Activated CD4-positive, CD25-positive, alpha-beta regulatory T cell treated with anti-CD3 and anti-CD28 coated beads, Interleukin-2, amount 50 U/mL, for 16 hours (primary cell): ENCODE measurements around the gene PDS5B.

Source experiments
- DNase-seq: peaks from one replicate; pipeline ENCODE4 v3.0.0-alpha.2; 2020; ENCODE audit warnings: low read depth, low spot score

The PDS5B gene

GRCh38 chr13:32590266-32590665 is 4.0 kb downstream of the PDS5B start:
- DNase-seq: no peak

GRCh38 chr13:32592082-32592481 is 5.8 kb downstream of the PDS5B start:
- no peak for DNase-seq

GRCh38 chr13:32594157-32594738 is 8.0 kb downstream of the PDS5B start:
- DNase-seq: no peak

- DNase-seq: no peak
Measured at GRCh38 chr13:32595306-32595705, 9.1 kb downstream of the PDS5B start.

- DNase-seq: no peak
Measured at GRCh38 chr13:32600890-32601289, 14.6 kb downstream of the PDS5B start.

- no peak for DNase-seq
Measured at GRCh38 chr13:32609428-32609827, 23.2 kb downstream of the PDS5B start.

GRCh38 chr13:32610538-32610937 is 24.3 kb downstream of the PDS5B start:
- no peak for DNase-seq

GRCh38 chr13:32610977-32611376 is 24.7 kb downstream of the PDS5B start:
- DNase-seq: no peak

GRCh38 chr13:32616883-32617511 is 30.7 kb downstream of the PDS5B start:
- no peak for DNase-seq

- DNase-seq: no peak
Measured at GRCh38 chr13:32622827-32623226, 36.6 kb downstream of the PDS5B start.

- DNase-seq: no peak
Measured at GRCh38 chr13:32624441-32624840, 38.2 kb downstream of the PDS5B start.

- DNase-seq: no peak
Measured at GRCh38 chr13:32627793-32628192, 41.5 kb downstream of the PDS5B start.

- DNase-seq: no peak
Measured at GRCh38 chr13:32629313-32629712, 43.1 kb downstream of the PDS5B start.

GRCh38 chr13:32629866-32630265 is 43.6 kb downstream of the PDS5B start:
- DNase-seq: no peak

GRCh38 chr13:32632343-32632909 is 46.2 kb downstream of the PDS5B start:
- DNase-seq: no peak

GRCh38 chr13:32636711-32637110 is 50.5 kb downstream of the PDS5B start:
- no peak for DNase-seq

GRCh38 chr13:32638739-32639138 is 52.5 kb downstream of the PDS5B start:
- DNase-seq: no peak

- no peak for DNase-seq
Measured at GRCh38 chr13:32639502-32640105, 53.4 kb downstream of the PDS5B start.

GRCh38 chr13:32642316-32642715 is 56.1 kb downstream of the PDS5B start:
- no peak for DNase-seq

- DNase-seq: no peak
Measured at GRCh38 chr13:32642858-32643257, 56.6 kb downstream of the PDS5B start.

GRCh38 chr13:32645854-32646253 is 59.6 kb downstream of the PDS5B start:
- DNase-seq: no peak

- no peak for DNase-seq
Measured at GRCh38 chr13:32647926-32648325, 61.7 kb downstream of the PDS5B start.

GRCh38 chr13:32650705-32651311 is 64.6 kb downstream of the PDS5B start:
- peak; percentile 25 for DNase-seq
